GM21717 (cell line): ENCODE measurements around the gene MIDN.
"Not testable (repeated sequence)": the region's sequence is repeated elsewhere in the genome, so short reads cannot be mapped to it uniquely, and the experiment has no call there.

Experiments used
- ATAC-seq: cut with Tn5 transposase; IDR thresholded peaks from one replicate; pipeline ENCODE4 v1.9.1; 2021; ENCODE audit warnings: mild to moderate bottlenecking, moderate library complexity; ENCODE audit not compliant: unreplicated experiment

The MIDN gene

DNA sequence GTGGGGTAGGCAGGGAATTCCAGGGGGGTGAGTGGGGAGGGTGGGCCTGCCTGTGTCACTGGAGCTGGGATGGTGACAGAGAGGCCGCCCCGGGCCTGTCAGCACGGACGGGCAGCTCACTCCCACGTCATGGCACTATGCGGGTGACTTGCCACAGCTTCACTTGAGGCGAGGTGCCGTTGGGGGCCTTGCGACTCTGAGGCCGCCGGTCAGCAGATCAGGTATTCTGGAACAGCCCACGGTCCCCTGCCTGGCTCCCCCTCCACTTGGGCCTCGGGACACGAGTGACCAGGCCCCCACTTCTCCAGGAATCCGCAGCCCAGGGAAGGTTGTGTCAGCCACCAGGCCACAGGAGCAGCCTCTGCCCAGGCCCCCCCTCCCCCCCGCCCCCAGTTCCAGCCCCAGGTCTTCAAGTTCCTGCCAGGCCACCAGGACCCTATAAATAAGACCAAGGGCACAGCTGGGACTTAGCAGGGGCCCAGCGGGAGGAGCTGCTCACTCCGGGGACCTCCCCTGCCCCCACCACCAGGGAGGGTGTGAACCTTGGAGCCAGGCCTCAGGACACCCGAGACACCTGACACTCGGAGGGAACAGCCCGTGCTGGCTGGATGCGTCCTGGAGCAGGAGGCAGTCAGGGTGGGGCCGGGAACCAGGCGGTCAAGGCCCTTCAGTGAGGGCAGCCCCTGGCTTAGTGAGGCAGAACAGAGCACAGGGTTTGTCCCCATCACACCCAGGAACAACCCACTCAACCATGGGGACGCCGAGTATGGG is 2.7 kb upstream of the MIDN start:
- ATAC-seq: no peak

DNA sequence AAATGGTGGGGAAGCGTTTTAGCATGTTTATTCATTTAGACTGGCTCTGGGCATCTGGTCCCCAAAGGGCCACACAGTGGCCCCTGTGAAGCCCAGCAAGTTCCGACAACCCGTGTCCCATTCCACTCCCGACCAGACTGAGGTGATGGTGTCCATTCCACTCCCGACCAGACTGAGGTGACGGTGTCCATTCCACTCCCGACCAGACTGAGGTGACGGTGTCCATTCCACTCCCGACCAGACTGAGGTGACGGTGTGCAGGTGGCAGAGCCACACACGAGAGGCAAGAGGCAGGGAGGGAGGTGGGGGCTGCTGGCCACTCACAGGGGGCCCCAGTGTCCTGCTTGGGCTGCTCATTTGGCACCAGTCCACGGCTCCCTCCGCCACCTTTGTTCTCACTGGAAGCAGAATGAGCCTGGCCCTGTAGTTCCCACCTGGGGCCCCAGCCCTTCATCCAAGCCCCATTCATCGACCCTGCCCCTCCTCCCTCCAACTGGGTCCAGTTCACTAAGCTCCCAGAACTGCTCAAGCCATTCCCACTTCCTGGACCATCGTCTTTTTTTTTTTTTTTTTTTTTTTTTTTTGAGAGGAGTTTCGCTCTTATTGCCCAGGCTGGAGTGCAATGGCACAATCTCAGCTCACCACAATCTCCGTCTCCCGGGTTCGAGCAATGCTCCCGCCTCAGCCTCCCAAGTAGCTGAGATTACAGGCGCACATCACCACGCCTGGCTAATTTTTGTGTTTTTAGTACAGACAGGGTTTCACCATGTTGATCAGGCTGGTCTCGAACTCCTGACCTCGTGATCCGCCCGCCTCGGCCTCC is 1.9 kb upstream of the MIDN start:
- ATAC-seq: not testable (repeated sequence)

DNA sequence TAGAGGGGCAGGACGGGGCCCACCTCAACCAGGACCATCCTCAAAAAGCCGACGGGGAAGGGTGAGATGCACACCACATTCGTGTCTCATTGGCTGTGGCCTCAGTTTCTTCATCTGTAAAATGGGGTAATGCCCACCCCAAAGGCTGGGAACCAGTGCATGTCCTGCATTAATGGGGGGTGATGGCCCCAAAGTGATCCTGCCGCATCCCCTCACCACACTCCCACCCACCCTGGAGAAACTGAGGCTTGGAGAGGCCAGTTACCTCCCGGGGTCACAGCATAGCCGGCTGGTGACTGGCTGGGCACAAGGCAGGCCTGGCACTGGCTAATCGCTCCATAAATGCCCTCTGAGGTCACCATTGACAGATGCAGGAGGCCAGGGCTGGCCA is 640 bp upstream of the MIDN start:
- no peak for ATAC-seq

DNA sequence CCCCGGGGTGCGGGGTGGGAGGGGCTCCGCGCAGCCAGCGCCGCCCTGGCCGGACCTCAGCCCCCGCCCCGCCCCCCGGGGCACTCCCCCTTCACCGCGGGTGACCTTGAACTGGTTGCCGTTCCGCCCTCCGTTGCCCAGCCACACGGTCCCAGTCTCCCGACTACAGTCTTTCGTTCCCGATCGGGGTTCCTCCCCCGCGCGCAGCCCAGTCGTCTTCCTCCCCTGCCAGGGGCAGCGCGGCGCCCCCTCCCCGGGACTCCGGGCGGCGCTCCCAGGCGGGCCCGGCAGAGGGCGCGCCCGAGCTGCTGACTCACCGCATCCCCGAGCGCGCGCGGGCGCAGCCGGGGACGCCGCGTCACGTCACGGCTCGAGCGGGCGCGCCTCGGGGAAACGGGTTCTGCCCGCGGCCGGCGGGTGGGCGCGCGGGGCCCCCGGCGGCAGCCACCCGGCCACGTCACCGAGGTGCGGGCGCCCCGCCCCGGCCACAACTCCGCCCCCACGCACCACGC is 459 bp downstream of the MIDN start:
- ATAC-seq: peak; percentile 13

DNA sequence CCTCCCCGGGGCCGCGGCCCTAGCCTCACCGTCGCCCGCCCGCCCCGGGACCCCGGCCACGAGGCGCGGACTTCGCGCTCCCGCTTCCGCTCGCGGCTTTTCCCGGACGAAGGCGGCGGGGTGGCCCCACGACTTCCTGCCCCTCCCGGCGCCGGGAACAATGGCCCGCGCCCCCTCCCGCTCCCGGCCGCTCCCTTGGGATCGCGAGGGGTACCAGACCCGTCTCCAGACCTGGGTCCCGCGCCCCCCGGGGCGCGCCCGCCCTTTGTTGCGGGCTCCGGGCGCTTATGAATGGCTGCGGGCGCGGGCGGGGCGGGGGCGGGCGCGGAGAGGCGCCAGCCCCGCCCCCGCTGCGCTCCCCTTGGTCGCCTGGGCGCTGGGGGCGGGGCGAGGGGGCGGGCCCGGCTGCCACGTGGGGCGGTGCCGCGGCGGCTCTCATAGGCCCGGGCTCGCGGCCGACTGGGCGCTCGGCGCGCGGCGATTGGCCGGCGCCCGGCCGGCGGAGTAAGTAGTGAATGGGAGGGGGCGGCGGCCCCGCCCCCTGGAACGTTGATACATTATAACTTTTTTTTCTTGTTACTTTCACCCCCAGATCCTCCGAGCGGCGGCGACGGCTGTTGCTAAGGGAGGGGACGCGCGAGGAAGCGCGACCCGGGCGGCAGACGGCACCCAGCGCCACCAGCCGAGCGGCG is 1.1 kb downstream of the MIDN start:
- peak; percentile 28 for ATAC-seq

DNA sequence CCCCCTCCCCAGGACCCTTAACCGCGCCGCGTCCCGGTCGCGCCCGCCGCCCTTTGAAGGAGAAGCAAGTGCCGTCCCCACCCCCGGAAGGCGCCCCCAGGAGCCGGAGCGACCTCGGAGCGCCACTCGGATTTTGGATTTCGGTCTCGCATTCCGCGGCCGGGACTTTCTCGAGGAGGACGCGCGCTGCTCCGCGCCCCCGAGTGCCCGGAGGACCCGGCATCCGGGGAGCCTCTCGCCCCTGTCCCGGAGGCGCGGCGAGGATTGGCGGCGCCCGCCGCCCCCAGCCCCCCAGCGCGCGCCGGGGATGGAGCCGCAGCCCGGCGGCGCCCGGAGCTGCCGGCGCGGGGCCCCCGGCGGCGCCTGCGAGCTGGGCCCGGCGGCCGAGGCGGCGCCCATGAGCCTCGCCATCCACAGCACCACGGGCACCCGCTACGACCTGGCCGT is 1.6 kb downstream of the MIDN start:
- no peak for ATAC-seq

DNA sequence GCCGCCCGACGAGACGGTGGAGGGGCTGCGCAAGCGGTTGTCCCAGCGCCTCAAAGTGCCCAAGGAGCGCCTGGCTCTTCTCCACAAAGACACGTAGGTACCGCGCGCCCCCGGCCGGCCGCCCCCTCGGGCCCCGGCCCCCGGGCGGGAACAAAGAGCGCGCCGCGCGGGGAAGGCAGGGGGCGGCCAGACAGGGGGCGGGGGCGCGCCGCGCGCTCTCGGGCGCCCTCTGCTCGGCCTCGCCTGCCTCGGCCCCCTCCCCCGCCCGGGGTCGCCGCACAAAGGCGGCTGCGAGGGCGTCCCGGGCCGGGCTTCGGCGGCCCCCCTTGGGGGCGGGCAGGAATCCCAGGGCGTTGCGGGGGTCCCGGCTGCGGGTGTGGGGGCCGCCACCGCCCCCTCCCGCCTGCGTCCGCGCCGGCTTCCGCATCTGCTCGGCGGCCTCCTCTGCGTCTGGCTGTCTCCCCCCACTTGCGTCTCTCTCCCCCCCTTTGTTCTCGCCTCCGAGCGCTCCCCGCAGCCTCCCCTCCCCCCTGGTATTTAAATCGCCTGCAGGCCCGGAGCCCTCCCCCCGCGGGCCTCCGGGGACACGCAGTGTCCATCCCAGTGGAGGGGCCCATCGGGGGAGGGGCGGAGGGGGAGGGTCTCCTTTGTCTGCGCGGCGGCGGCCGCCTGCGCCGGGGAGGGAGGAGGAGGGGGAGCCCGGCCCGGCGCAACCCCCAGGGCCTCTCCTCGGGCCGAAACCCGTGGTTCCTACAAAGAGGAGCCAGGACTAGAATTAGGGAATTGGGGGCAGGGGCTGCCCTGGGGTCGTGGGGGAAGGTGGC is 2.3 kb downstream of the MIDN start:
- no peak for ATAC-seq

DNA sequence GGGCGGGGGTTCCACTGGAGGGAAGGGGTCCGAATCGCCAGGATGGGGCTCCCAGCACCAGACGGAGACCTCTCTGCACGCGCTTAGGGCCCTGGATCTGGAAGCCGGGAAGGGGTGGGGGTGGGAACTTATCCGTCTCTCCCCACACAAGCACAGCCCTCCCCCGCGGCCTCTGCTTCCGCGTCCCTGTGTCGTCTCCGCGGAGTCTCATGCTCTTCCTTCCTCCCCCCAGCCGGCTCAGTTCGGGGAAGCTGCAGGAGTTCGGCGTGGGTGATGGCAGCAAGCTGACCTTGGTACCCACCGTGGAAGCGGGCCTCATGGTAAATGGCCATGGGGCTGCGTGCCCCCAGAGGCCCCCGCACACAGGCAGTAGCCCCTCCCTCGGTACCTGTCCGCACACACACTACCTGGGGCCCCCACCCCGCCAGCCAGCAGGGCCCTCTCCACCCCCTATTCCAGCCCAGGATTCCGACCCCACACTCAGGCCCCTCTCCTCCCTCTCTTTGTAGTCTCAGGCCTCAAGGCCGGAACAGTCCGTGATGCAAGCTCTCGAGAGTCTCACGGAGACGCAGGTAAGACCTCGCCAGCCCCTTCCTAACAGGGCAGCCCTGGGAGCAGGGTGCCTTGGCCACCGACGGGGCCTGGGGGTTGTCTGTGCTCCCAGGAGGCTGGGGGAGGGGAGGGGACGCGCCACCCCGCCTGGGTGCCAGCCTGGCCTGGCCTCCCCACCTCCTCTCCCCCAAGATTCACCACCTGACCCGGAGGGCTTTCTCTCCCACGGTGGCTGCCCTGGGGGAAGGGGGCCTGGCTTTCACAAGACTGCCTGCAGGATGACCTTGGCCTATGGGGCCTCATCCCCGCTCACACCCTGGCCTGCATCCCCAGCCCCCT is 3.2 kb downstream of the MIDN start:
- ATAC-seq: no peak

DNA sequence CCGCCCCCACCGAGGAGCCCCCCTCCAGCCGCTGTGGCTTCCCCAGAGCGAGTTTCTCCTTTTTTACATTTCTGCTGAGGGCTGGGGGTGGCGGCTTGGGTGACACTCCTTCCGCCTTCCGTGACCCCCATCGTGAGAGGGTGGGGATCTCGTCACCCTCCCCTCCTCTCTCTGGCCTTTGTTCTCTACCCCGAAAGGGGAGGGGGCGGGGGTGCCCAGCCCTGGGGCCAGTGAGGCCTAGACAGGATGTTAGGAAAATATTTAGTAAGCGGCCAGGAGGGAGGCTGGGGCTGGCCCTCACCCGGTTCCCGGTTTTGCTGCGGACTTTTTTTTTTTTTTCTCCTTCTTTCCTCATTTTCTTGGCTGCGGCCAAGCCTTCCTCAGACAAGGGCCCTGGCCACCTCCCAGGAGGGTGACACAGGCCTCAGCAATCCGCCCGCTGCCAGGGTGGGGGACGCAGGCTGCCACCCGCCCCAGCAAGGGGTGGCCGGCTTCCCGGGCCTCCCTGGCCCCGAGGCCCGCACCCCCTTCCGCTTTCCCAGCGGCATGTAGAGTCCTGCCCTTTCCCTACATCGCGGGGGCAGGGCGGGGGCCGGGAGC is 3.9 kb downstream of the MIDN start:
- no peak for ATAC-seq

DNA sequence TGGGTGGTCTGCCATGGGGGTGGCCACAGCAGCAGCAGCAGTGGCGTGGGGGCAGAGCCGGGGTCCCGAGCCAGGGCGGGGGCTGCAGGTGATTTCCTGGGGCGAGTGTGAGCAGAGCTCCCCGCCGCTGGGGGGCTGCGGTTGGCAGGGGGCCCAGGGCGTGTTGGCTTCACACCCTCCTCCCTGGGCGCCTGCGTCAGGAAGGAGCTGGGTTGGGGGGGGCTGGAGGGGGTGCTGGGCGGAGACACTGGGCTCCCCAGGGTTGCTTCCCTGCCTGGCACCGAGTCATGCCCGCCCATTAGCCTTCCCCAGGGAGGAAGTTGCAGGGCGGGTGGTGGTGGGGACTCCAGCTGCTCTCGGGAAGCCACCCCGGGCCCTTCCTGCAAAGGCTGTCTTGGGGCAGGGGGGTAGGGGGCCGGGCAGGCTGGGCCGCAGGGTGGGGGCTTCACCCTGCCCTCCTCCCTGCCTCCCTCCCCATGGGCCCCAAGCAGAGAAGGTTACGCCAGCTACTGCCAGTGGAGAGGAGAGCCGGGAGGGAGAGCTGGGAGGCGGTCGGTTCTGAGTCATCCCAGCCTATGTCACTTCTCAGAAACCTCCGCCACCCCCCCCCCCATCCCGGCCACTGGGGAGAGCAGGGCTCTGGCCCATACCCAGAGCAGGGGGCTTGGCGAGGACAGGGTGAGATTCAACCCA is 4.6 kb downstream of the MIDN start:
- no peak for ATAC-seq

DNA sequence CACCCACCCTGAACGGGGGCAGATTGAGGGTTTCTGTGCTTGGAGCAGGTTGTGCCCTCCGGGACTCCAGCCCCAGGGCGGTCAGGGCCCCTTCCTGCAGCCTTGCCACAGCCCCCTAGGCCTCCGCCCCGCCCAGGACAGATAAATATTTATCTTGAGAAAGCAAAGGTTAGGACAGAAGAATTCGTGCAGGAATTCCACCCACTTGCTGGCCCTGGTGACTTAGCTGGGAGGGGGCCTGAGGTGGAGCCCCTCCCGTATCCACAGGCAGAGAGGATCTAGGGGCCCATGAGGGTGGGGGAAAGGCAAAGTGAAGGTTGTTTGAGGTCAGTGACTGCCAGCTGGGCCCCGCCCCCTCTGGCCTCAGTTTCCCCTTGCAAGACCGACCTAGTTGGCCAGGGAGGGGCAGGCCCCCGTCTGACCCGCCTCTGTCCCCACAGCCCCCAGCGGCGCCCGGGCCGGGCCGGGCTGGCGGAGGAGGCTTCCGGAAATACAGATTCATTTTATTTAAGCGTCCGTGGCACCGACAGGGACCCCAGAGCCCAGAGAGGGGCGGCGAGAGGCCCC is 5.2 kb downstream of the MIDN start:
- no peak for ATAC-seq

DNA sequence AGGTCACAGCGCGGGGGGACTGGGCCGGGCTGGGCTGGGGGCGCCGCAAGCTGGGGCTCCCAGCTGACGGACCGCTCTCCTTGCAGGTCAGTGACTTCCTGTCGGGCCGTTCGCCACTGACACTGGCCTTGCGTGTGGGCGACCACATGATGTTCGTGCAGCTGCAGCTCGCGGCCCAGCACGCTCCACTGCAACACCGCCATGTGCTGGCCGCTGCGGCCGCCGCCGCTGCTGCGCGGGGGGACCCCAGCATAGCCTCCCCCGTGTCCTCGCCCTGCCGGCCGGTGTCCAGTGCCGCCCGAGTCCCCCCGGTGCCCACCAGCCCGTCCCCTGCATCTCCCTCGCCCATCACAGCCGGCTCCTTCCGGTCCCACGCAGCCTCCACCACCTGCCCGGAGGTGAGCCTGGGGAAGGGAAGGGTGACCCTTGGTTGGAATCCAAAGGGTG is 5.7 kb downstream of the MIDN start:
- no peak for ATAC-seq

DNA sequence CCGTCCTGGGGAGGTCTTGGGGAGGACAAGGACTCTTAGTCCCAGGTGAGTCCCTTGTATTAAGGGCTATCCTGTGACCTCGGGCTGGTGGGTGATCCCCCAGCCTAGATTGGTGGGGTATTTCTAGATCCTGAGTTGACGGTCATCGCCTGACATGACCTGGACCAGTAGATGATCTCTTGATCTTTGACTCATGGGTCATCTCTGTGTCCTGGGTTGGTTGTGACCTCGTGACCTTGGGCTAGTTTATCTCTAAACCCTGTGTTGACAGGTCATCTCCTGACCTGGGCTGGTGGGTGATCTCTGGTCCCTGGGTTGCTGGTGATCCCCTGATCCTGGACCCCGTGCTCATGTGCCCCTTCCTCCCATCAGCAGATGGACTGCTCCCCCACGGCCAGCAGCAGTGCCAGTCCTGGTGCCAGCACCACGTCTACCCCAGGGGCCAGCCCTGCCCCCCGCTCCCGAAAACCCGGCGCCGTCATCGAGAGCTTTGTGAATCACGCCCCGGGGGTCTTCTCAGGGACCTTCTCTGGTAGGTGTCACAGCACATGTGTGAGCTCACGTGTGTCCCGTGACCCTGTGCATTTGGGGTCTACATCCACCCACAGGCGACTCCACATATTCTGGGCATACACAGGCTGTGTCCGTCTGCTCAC is 6.3 kb downstream of the MIDN start:
- ATAC-seq: no peak

DNA sequence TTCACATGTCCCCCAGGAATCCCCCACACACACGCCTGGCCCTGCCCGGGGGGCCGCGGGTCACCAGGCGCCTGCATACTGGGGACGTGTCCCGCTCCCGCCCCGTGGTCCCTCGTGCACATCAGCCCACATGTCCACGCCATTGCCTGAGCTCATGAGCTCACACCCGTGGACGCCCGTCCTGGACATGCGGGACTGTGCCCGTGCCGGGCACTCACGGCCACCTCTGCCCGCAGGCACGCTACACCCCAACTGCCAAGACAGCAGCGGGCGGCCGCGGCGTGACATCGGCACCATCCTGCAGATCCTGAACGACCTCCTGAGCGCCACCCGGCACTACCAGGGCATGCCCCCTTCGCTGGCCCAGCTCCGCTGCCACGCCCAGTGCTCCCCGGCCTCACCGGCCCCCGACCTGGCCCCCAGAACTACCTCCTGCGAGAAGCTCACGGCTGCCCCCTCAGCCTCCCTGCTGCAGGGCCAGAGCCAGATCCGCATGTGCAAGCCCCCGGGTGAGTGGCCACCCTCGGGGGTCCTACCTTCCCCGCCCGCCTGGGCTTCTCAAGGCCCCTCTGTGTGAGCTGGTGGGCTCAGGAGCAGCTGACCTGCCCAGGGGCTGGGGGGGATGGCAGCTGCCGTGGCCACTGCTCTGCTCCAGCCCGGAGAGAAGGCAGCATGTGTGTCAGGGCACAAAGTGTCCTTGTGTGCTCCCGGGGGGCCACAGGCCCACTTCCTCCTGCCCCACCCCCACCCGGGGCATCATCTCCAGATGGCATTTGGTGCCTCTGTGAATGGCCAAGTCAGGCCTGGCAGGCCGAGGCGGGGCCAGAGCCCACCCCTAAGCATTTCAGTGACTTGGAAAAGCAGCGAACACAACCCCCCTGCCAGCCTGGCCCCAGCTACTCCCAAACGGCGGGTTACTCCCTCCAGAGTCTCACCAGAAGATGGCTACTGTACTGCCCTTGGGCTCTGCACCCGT is 7.1 kb downstream of the MIDN start:
- no peak for ATAC-seq

DNA sequence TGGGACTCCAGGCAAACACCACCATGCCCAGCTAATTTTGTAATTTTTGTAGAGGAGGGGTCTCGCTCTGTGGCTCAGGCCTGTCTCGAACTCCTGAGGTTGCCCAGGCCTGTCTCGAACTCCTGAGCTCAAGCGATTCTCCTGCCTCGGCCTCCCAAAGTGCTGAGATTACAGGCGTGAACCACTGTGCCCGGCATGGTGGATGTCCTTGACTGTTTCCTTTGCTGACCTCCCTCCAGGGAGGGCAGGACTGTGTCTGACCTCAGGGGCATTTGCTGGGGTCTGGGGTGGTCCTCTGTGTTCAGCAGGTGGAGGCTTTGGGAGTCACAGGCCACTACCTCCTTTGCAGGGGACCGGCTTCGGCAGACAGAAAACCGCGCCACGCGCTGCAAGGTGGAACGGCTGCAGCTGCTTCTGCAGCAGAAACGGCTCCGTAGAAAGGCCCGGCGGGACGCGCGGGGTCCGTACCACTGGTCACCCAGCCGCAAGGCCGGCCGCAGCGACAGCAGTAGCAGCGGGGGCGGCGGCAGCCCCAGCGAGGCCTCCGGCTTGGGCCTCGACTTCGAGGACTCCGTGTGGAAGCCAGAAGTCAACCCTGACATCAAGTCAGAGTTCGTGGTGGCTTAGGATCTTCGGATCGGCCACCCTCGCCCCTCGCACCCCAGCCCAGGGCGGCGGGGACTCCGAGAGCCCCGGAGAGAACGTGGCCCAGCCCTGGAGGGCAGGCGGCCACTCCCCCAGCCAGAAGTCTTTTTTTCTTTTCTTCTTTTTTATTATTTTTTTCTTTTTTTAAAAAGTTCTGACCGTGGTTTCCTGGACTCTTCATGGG is 8.5 kb downstream of the MIDN start:
- no peak for ATAC-seq
